ENCODE data around the gene LMF1. TPM values are rescaled to one million over a fixed set of nuclear protein-coding genes. Genes with fewer than 3 reads are reported as not detected.

LMF1 gene
- total and polyA plus RNA-seq, 9 of the 15 experiments (the other 6 are each of a cell fraction or from before 2014, with no cell fraction given), result 0.11 to 1.6 (median 0.55) TPM; not detected in 1

DNA sequence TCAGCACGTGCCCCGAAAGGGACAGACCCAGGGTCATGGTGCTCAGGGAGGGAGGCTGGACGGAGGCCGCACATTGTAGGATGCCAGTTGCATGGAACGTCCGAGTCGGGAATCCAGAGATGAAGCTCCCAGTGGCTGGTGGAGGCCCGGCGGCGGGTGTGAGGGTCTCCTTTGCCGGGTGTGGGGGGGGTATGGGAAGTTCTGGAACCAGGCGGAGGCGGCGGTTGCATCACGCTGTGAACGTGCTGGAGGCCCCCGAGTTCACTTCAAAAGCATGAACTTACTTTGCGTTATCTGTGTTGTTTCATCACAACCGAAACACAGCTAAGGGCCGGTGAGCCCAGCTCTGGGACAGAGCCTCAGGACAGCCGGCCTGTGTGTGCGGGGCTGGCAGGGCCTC, 96.9 kb downstream of the LMF1 start (continued):
- TF ChIP-seq ZNF41 (CRISPR knock-in tag; conservative IDR thresholded peaks at IDR 0.05) (no peak), SMARCA4 (IDR thresholded peaks at IDR 0.05) (no peak), CBX2 (IDR thresholded peaks at IDR 0.05; ENCODE audit: insufficient read depth, low read length, poor library complexity, severe bottlenecking) (no peak)
- TF ChIP-seq, protein P1, sequence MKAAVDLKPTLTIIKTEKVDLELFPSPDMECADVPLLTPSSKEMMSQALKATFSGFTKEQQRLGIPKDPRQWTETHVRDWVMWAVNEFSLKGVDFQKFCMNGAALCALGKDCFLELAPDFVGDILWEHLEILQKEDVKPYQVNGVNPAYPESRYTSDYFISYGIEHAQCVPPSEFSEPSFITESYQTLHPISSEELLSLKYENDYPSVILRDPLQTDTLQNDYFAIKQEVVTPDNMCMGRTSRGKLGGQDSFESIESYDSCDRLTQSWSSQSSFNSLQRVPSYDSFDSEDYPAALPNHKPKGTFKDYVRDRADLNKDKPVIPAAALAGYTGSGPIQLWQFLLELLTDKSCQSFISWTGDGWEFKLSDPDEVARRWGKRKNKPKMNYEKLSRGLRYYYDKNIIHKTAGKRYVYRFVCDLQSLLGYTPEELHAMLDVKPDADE (conservative IDR thresholded peaks at IDR 0.05; ENCODE audit: control insufficient read depth, low read depth, low read length), result no peak

DNA sequence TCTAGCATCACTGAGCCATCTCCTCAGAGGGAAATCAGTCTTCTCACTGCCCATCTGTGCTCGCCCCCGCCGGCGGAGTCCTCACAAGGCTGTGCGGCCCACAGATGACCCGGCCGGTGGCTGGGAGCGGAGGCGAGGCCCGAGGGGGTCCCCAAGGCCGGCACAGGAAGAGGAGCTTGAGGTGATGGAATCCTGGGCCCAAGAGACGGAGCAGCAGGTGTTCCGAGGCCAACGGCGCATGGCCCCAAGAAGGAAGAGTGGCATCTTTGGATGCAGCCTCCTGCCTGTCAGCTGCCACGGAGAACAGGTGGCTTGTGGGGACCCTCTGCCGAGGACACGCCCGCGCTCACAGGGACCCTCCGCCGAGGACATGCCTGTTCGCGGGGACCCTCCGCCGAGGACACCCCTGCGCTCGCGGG, 97.5 kb downstream of the LMF1 start:
- Histone ChIP-seq H3K4me2 (ENCODE audit: insufficient read depth, low read length) (no peak overlapping the region), H3K79me2 (ENCODE audit: control insufficient read depth, insufficient read depth, low read length) (no peaks in the 10 kb centered on the region), H3K27ac (ENCODE audit: extremely low read depth, low read depth, low read length) (no peak overlapping the region), H4K20me1 (replicated peaks; ENCODE audit: control insufficient read depth, insufficient read depth, low read length) (peaks cover 32% of the 10 kb centered on the region; the same call in 1 of the 2 replicates), H3K4me1 (replicated peaks in 1 of 2; ENCODE audit: control insufficient read depth in 2 of 2, insufficient read depth in 2 of 2, low read length in 2 of 2) (peaks cover 0 to 54% of the 10 kb centered on the region in 2 experiments; a peak in 3 of 5 replicates), H3K4me3 (no peak overlapping the region), H3K36me3 (ENCODE audit: control insufficient read depth, insufficient read depth, low read length) (no peaks in the 10 kb centered on the region), H2AFZ (ENCODE audit: low read depth, low read length) (no peak overlapping the region), H3K27me3 (ENCODE audit: control insufficient read depth in 2 of 2, insufficient read depth in 2 of 2, low read length in 2 of 2) (peaks cover 57 to 94% of the 10 kb centered on the region in 2 experiments; a peak in 4 of 5 replicates), H3K9me1 (ENCODE audit: control insufficient read depth, insufficient read depth, low read length) (peaks cover 3% of the 10 kb centered on the region), H3K9ac (ENCODE audit: insufficient read depth in 1 of 2, low read depth in 2 of 2, low read length in 2 of 2) (no peak overlapping the region), H3K9me3 (replicated peaks; ENCODE audit: control insufficient read depth, insufficient read depth, low read depth, low read length) (no peaks in the 10 kb centered on the region)
- intact Hi-C loops (cut with micrococcal nuclease), result no loop called here
- WGBS (ENCODE audit: insufficient coverage, low coverage, missing lambda C conversion rate), result under 1% methylated on average over 29 of the region's 29 CpGs
- in situ Hi-C loops (cut with MboI), result no loop called here
- BruUV-seq (replicated peaks), result no TSS peak
- ChIA-PET CTCF (ENCODE audit: low intra/inter-chr PET ratio) (no interaction called here), POLR2A (interaction anchor here (0.6 to 1.1 kb wide), 2 partner anchors 9 to 333 kb away, joined by 3 read pairs; no protein-coding TSS in a partner anchor)
- no peak for TF ChIP-seq NFXL1 (CRISPR knock-in tag; IDR thresholded peaks at IDR 0.05)
- TF ChIP-seq ASH1L (IDR thresholded peaks at IDR 0.05; ENCODE audit: borderline replicate concordance, low read depth, partially characterized antibody), result no peak
- DNase-seq (ENCODE audit: extremely low read depth in 1 of 4, low spot score in 3 of 4), result no peak
- FAIRE-seq, result no peak
- no peak for ATAC-seq

Data from K562 (cell line).